MM.1S (cell line): ENCODE data around the gene RIPPLY3.

Experiments
- CTCF ChIP-seq: fragments of 300-600 bp; sonication (generic); IDR thresholded peaks from 2 replicates; pipeline ENCODE4 v1.5.1; 2016; ENCODE audit warnings: antibody characterized with exemption, low read length, mixed read lengths
- EZH2 ChIP-seq: fragments of 300-600 bp; sonication (generic); optimal IDR thresholded peaks from 2 replicates; pipeline ENCODE3; 2017; ENCODE audit warnings: low read depth, mild to moderate bottlenecking, antibody characterized with exemption, low read length, mixed read lengths
- EZH2phosphoT487 ChIP-seq: fragments of 300-600 bp; sonication (generic); IDR thresholded peaks from 2 replicates; pipeline ENCODE4 v1.6.1; 2018; ENCODE audit warnings: antibody characterized with exemption, low read length

GRCh38 chr21:36976228-36976861, 30.2 kb upstream of the RIPPLY3 start:
- TF ChIP-seq CTCF (no peak), EZH2 (no peak), EZH2phosphoT487 (no peak)
